ENCODE data around the gene DUOX2.

DNA sequence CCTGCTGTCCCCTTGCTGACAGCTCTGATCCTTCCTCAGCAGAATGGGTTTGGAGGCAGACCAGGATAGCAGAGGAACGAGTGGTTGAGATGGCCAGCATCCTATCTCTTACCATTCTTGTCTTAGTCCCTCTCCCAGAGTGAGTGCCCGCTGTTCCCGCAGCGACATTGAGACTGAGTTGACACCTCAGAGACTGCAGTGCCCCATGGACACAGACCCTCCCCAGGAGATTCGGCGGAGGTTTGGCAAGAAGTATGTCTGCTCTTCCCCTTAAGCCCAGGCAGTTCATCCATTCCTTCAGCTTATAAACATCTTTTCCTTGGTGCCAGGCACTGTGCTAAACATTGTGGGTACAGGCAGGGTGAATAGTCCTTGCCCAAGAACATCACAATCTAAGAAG lies 37.0 kb upstream of the DUOX2 start:
- no peak for TF ChIP-seq POLR2A (IDR thresholded peaks at IDR 0.05)
- TF ChIP-seq, protein P1, sequence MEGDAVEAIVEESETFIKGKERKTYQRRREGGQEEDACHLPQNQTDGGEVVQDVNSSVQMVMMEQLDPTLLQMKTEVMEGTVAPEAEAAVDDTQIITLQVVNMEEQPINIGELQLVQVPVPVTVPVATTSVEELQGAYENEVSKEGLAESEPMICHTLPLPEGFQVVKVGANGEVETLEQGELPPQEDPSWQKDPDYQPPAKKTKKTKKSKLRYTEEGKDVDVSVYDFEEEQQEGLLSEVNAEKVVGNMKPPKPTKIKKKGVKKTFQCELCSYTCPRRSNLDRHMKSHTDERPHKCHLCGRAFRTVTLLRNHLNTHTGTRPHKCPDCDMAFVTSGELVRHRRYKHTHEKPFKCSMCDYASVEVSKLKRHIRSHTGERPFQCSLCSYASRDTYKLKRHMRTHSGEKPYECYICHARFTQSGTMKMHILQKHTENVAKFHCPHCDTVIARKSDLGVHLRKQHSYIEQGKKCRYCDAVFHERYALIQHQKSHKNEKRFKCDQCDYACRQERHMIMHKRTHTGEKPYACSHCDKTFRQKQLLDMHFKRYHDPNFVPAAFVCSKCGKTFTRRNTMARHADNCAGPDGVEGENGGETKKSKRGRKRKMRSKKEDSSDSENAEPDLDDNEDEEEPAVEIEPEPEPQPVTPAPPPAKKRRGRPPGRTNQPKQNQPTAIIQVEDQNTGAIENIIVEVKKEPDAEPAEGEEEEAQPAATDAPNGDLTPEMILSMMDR (IDR thresholded peaks at IDR 0.05), result no peak
